Islet precursor cell (in vitro differentiated cells): ENCODE measurements around the gene OR52K2.
"Not testable (repeated sequence)": the region's sequence is repeated elsewhere in the genome, so short reads cannot be mapped to it uniquely, and the experiment has no call there.

ENCODE experiments used
- DNase-seq: peaks from one replicate; pipeline ENCODE4 v3.0.0-alpha.2; 2018

The OR52K2 gene

GRCh38 chr11:4448995-4449394 lies at the start of gene OR52K2:
OR52K2 (plus strand) TSS chr11:4449295; CDS start chr11:4449340, 45 bp downstream.
- no peak for DNase-seq

- not testable (repeated sequence) for DNase-seq
Observed at GRCh38 chr11:4406206-4406605, 42.9 kb upstream of the OR52K2 start.

- DNase-seq = no peak
Observed at GRCh38 chr11:4416306-4416705, 32.8 kb upstream of the OR52K2 start.

GRCh38 chr11:4416816-4417215 lies 32.3 kb upstream of the OR52K2 start:
- no peak for DNase-seq

- no peak for DNase-seq
Observed at GRCh38 chr11:4418403-4418802, 30.7 kb upstream of the OR52K2 start.

- no peak for DNase-seq
Observed at GRCh38 chr11:4430051-4430450, 19.0 kb upstream of the OR52K2 start.

GRCh38 chr11:4433856-4434255 lies 15.2 kb upstream of the OR52K2 start:
- DNase-seq = no peak

GRCh38 chr11:4436411-4436810 lies 12.7 kb upstream of the OR52K2 start:
- DNase-seq = no peak

- DNase-seq = no peak
Observed at GRCh38 chr11:4441515-4441914, 7.6 kb upstream of the OR52K2 start.

GRCh38 chr11:4443232-4443891 lies 5.7 kb upstream of the OR52K2 start:
- DNase-seq = no peak

- no peak for DNase-seq
Observed at GRCh38 chr11:4453118-4453517, 4.0 kb downstream of the OR52K2 start.

- no peak for DNase-seq
Observed at GRCh38 chr11:4454021-4454420, 4.9 kb downstream of the OR52K2 start.

GRCh38 chr11:4455419-4455818 lies 6.3 kb downstream of the OR52K2 start:
- DNase-seq = no peak

GRCh38 chr11:4459500-4459899 lies 10.4 kb downstream of the OR52K2 start:
- DNase-seq = peak; percentile 69

- DNase-seq = no peak
Observed at GRCh38 chr11:4460151-4460550, 11.1 kb downstream of the OR52K2 start.

- DNase-seq = peak; percentile 89
Observed at GRCh38 chr11:4464216-4465159, 15.4 kb downstream of the OR52K2 start.

- DNase-seq = no peak
Observed at GRCh38 chr11:4465407-4465806, 16.3 kb downstream of the OR52K2 start.

- no peak for DNase-seq
Observed at GRCh38 chr11:4466131-4466870, 17.2 kb downstream of the OR52K2 start.

GRCh38 chr11:4466871-4467442 lies 17.9 kb downstream of the OR52K2 start:
- DNase-seq = no peak

GRCh38 chr11:4467811-4468606 lies 18.9 kb downstream of the OR52K2 start:
- DNase-seq = no peak

- DNase-seq = no peak
Observed at GRCh38 chr11:4479644-4480043, 30.5 kb downstream of the OR52K2 start.

GRCh38 chr11:4480577-4481239 lies 31.6 kb downstream of the OR52K2 start:
- peak; percentile 76 for DNase-seq
